Measurements from ENCODE around the gene DIDO1.

GRCh38 chr20:62878244-62879038 is 47.9 kb downstream of the DIDO1 start:
- TF ChIP-seq CTCF (IDR thresholded peaks at IDR 0.05; ENCODE audit: low read depth, low read length) (no peak), EZH2phosphoT487 (IDR thresholded peaks at IDR 0.05; ENCODE audit: low read depth) (no peak)
